ENCODE measurements around the gene UBASH3B.

GRCh38 chr11:122853261-122853660 is 197.7 kb downstream of the UBASH3B start:
- TF ChIP-seq POLR2AphosphoS5 (IDR thresholded peaks at IDR 0.05; ENCODE audit: low read depth, low read length) (no peak), TAF1 (IDR thresholded peaks at IDR 0.05; ENCODE audit: borderline replicate concordance, insufficient read depth, low read length) (no peak), REST (IDR thresholded peaks at IDR 0.05; ENCODE audit: insufficient read depth in 1 of 2, low read depth in 2 of 2, low read length in 2 of 2) (no peak), SIN3A (IDR thresholded peaks at IDR 0.05; ENCODE audit: borderline replicate concordance, insufficient read depth, low read length) (no peak)

All from PFSK-1 (cell line).